H1 (cell line): ENCODE results near the gene FMR1. TPM values are rescaled to one million over a fixed set of nuclear protein-coding genes. Genes with fewer than 3 reads are reported as not detected.
A peak's percentile ranks its signal among the peaks of the same experiment; 100 is the strongest.

Experiments used
- CTCF ChIA-PET: fragments of 300-600 bp; sonication (Branson Sonifier 250); formaldehyde crosslinking; loops from one replicate; lab custom pipeline; 2021; ENCODE audit not compliant: partially characterized antibody; lab: Charles Lee
- POLR2A ChIA-PET: fragments of 300-600 bp; sonication (Branson Sonifier 250); formaldehyde crosslinking; loops from one replicate; lab custom pipeline; 2021; ENCODE audit warnings: inconsistent platforms; ENCODE audit not compliant: partially characterized antibody; lab: Charles Lee
- DNase-seq, 2 experiments: peaks; one replicate each; pipeline versions ENCODE4 v3.0.0 to v3.0.0-alpha.2; 2010 to 2022; ENCODE audit warnings: low spot score in 2 of 2, low read depth in 1 of 2, mixed read lengths in 1 of 2
- FAIRE-seq: peaks from 2 replicates; lab custom pipeline; 2011; peaks lifted over from hg19 to GRCh38; lab: Jason Lieb, UNC
- H2AFZ ChIP-seq: 2 replicates; pipeline ENCODE4 v1.8.1; 2012; ENCODE audit warnings: low read length, inconsistent platforms
- H2AK5ac ChIP-seq: 2 replicates; pipeline ENCODE4 v1.6.1; 2013; ENCODE audit warnings: low read depth, low read length
- H2BK120ac ChIP-seq: replicated peaks from 2 replicates; pipeline ENCODE3; 2013; ENCODE audit warnings: low read depth, low read length, inconsistent platforms
- H2BK12ac ChIP-seq: 2 replicates; pipeline ENCODE4 v1.6.1; 2013; ENCODE audit warnings: low read depth, low read length
- H2BK15ac ChIP-seq: 2 replicates; pipeline ENCODE4 v1.6.1; 2013; ENCODE audit warnings: low read length
- H2BK20ac ChIP-seq: 2 replicates; pipeline ENCODE4 v1.6.1; 2013; ENCODE audit warnings: low read length
- H2BK5ac ChIP-seq: 2 replicates; pipeline ENCODE4 v1.6.1; 2013; ENCODE audit warnings: low read depth, low read length
- H3K14ac ChIP-seq: 2 replicates; pipeline ENCODE4 v1.6.1; 2013; ENCODE audit warnings: inconsistent platforms; ENCODE audit not compliant: insufficient read length
- H3K18ac ChIP-seq: 2 replicates; pipeline ENCODE4 v1.6.1; 2013; ENCODE audit warnings: low read length; ENCODE audit errors: extremely low read depth
- H3K23ac ChIP-seq: 2 replicates; pipeline ENCODE4 v1.6.1; 2013; ENCODE audit warnings: inconsistent platforms; ENCODE audit not compliant: insufficient read length
- H3K23me2 ChIP-seq: 2 replicates; pipeline ENCODE4 v1.6.1; 2013; ENCODE audit warnings: low read depth, low read length
- H3K27ac ChIP-seq: 2 replicates; pipeline ENCODE4 v1.6.1; 2011; ENCODE audit warnings: low read depth, low read length, inconsistent platforms
- H3K27me3 ChIP-seq, 4 experiments: replicated peaks in 1 of 4; 1 replicate in 1 of 4; 2 replicates in 3 of 4; pipeline versions ENCODE4 v1.6.1 to v1.8.1; 2011 to 2013; ENCODE audit warnings: low read length in 3 of 4, mild to moderate bottlenecking in 3 of 4, inconsistent platforms in 2 of 4, mixed read lengths in 2 of 4, moderate library complexity in 1 of 4; ENCODE audit not compliant: control insufficient read depth in 3 of 4, insufficient read depth in 3 of 4; ENCODE audit errors: extremely low read depth in 1 of 4
- H3K36me3 ChIP-seq, 4 experiments: 2 replicates each; pipeline versions ENCODE4 v1.6.1 to v1.8.1; 2011 to 2013; ENCODE audit warnings: mild to moderate bottlenecking in 4 of 4, low read length in 3 of 4, moderate library complexity in 2 of 4, control low read depth in 1 of 4, inconsistent platforms in 1 of 4; ENCODE audit not compliant: insufficient read depth in 4 of 4, control insufficient read depth in 2 of 4
- H3K4ac ChIP-seq: replicated peaks from 2 replicates; pipeline ENCODE3; 2013; ENCODE audit warnings: low read length, low read depth, mixed read lengths, inconsistent platforms; ENCODE audit not compliant: insufficient read length
- H3K4me1 ChIP-seq, 4 experiments: replicated peaks in 1 of 4; 1 replicate in 1 of 4; 2 replicates in 3 of 4; pipeline versions ENCODE4 v1.6.1 to v1.8.1; 2011 to 2013; ENCODE audit warnings: low read length in 3 of 4, inconsistent platforms in 2 of 4, mixed read lengths in 1 of 4; ENCODE audit not compliant: insufficient read depth in 4 of 4, control insufficient read depth in 3 of 4
- H3K4me2 ChIP-seq, 2 experiments: 2 replicates each; pipeline versions ENCODE4 v1.6.1 to v1.8.1; 2011 to 2013; ENCODE audit warnings: low read depth in 2 of 2, low read length in 2 of 2, control low read depth in 1 of 2, inconsistent platforms in 1 of 2, mild to moderate bottlenecking in 1 of 2; ENCODE audit not compliant: insufficient read depth in 1 of 2
- H3K4me3 ChIP-seq, 4 experiments: fragments of 200-600, 300-600 bp in 1 of 4; sonication (generic), shearing (Covaris generic), sonication (Bioruptor Twin) in 1 of 4; 2 replicates each; pipeline versions ENCODE4 v1.5.1 to v1.8.1; 2011 to 2016; ENCODE audit warnings: low read length in 4 of 4, low read depth in 3 of 4, control low read depth in 2 of 4, inconsistent platforms in 2 of 4, mild to moderate bottlenecking in 2 of 4, mixed read lengths in 1 of 4, moderate library complexity in 1 of 4; ENCODE audit not compliant: insufficient read depth in 2 of 4; ENCODE audit errors: extremely low read depth in 1 of 4
- H3K56ac ChIP-seq: replicated peaks from 2 replicates; pipeline ENCODE3; 2013; ENCODE audit warnings: low read depth, mild to moderate bottlenecking, mixed read lengths, low read length, inconsistent platforms; ENCODE audit not compliant: insufficient read length
- H3K79me1 ChIP-seq: 2 replicates; pipeline ENCODE4 v1.6.1; 2013; ENCODE audit warnings: low read depth, low read length, control low read depth
- H3K79me2 ChIP-seq, 2 experiments: 2 replicates each; pipeline versions ENCODE4 v1.6.1 to v1.8.1; 2012 to 2013; ENCODE audit warnings: low read length in 2 of 2, mild to moderate bottlenecking in 2 of 2, inconsistent platforms in 1 of 2; ENCODE audit not compliant: insufficient read depth in 2 of 2, control insufficient read depth in 1 of 2
- H3K9ac ChIP-seq, 4 experiments: replicated peaks in 1 of 4; 1 replicate in 1 of 4; 2 replicates in 3 of 4; pipeline versions ENCODE4 v1.6.1 to v1.8.1; 2011 to 2013; ENCODE audit warnings: low read depth in 3 of 4, low read length in 3 of 4, control low read depth in 2 of 4, mild to moderate bottlenecking in 2 of 4, moderate library complexity in 2 of 4, inconsistent platforms in 1 of 4; ENCODE audit errors: extremely low read depth in 1 of 4
- H3K9me3 ChIP-seq, 2 experiments: 2 replicates each; pipeline versions ENCODE4 v1.6.1 to v1.8.1; 2012 to 2013; ENCODE audit warnings: mild to moderate bottlenecking in 2 of 2, moderate library complexity in 2 of 2, control low read depth in 1 of 2, inconsistent platforms in 1 of 2, low read depth in 1 of 2, low read length in 1 of 2, mixed read lengths in 1 of 2; ENCODE audit not compliant: insufficient read depth in 2 of 2
- H4K20me1 ChIP-seq, 2 experiments: replicated peaks in 1 of 2; 2 replicates each; pipeline versions ENCODE3 to v1.8.1; 2011 to 2013; ENCODE audit warnings: inconsistent platforms in 2 of 2, low read length in 2 of 2, mild to moderate bottlenecking in 1 of 2; ENCODE audit not compliant: insufficient read depth in 2 of 2, control insufficient read depth in 1 of 2
- H4K5ac ChIP-seq: 2 replicates; pipeline ENCODE4 v1.6.1; 2013; ENCODE audit warnings: low read length, low read depth, mixed read lengths, inconsistent platforms; ENCODE audit not compliant: insufficient read length
- H4K8ac ChIP-seq: 2 replicates; pipeline ENCODE4 v1.8.0; 2013; ENCODE audit warnings: mild to moderate bottlenecking, moderate library complexity, low read length, inconsistent platforms; ENCODE audit not compliant: insufficient read depth; ENCODE audit errors: extremely low read depth
- H4K91ac ChIP-seq: replicated peaks from 2 replicates; pipeline ENCODE3; 2013; ENCODE audit warnings: low read length, mixed read lengths, inconsistent platforms; ENCODE audit not compliant: insufficient read length
- NANOG ChIP-seq: IDR thresholded peaks from 2 replicates; pipeline ENCODE4 v1.6.1; 2011; ENCODE audit warnings: low read length, low read depth, mild to moderate bottlenecking, inconsistent platforms; ENCODE audit not compliant: insufficient read depth, poor library complexity, severe bottlenecking
- SIX5 ChIP-seq: IDR thresholded peaks from 2 replicates; pipeline ENCODE4 v1.6.1; 2011; ENCODE audit warnings: mild to moderate bottlenecking, low read depth, low read length
- USF2 ChIP-seq: IDR thresholded peaks from 2 replicates; pipeline ENCODE4 v1.6.1; 2011; ENCODE audit warnings: low read length, improper control_type of control experiment
- WGBS, 2 experiments: shearing (Covaris generic) in 1 of 2; methylation state at CpG; one replicate each; pipeline versions ENCODE4 v1.1.6 to v1.1.7; 2013 to 2015; ENCODE audit warnings: low lambda C conversion rate in 2 of 2, mixed read lengths in 2 of 2, inconsistent platforms in 1 of 2, low coverage in 1 of 2, missing lambda C conversion rate in 1 of 2; ENCODE audit not compliant: insufficient replicate concordance in 2 of 2, insufficient coverage in 1 of 2, insufficient read length in 1 of 2; ENCODE audit errors: extremely low coverage in 1 of 2, missing lambda C conversion rate in 1 of 2; 5-methylcytosine and 5-hydroxymethylcytosine counted together
- long read RNA-seq, 2 experiments: library from RNA in 1 of 2; library from capped mRNA in 1 of 2; stranded (forward); transcript quantifications; one replicate each; pipeline ENCODE4 v2.0.0, GENCODE V29; 2021; ENCODE audit warnings: inconsistent platforms in 1 of 2
- polyA minus RNA-seq, 3 experiments: library from RNA; depleted of rRNA, polyadenylated mRNA; stranded (reverse); fragments of >200 nt; gene quantifications; 1 replicate in 2 of 3; 2 replicates in 1 of 3; pipeline ENCODE4 v1.2.3, GENCODE V29; 2011
- polyA plus RNA-seq, 7 experiments: library from polyadenylated mRNA; depleted of rRNA in 3 of 7; stranded (reverse) in 5 of 7; unstranded in 2 of 7; fragments of >200 nt in 5 of 7; fragments of 200-250 nt in 2 of 7; gene quantifications; 1 replicate in 5 of 7; 2 replicates in 1 of 7; 4 replicates in 1 of 7; pipeline versions ENCODE4 v1.2.1 to v1.2.3, GENCODE V29; 2011 to 2013; ENCODE audit warnings: missing spikeins in 2 of 7, mixed read lengths in 2 of 7
- total RNA-seq: library from RNA; stranded (reverse); fragmentation: NEBNext Ultra II Directional; extraction: Animal tissue kit (Norgen Biotek cat#: 25700); gene quantifications from 2 replicates; pipeline ENCODE4 v1.2.1, GENCODE V29; 2021

Gene FMR1
- total RNA-seq = 43.6 and 49.4 TPM in 2 replicates
- 10.8 and 15.2 TPM in 2 replicates for polyA plus RNA-seq (2011; rRNA removed)
- polyA plus RNA-seq (2011; cell fraction: cytosol; rRNA removed) = 22.8 TPM
- polyA plus RNA-seq (2011; cell fraction: nucleus; rRNA removed) = 21.4 TPM
- polyA plus RNA-seq (2012, experiment 1 of 2) = 33.8 to 51.8 TPM (median 42.0 TPM) in 4 replicates
- 2.9 TPM for polyA plus RNA-seq (2012, experiment 2 of 2)
- 31.5 TPM for polyA plus RNA-seq (2013, experiment 1 of 2)
- 28.9 TPM for polyA plus RNA-seq (2013, experiment 2 of 2)
- 21.2 and 37.4 TPM in 2 replicates for polyA minus RNA-seq (2011; rRNA and poly(A)+ RNA removed)
- polyA minus RNA-seq (2011; cell fraction: cytosol; rRNA and poly(A)+ RNA removed) = 23.8 TPM
- polyA minus RNA-seq (2011; cell fraction: nucleus; rRNA and poly(A)+ RNA removed) = 55.2 TPM
- long read RNA-seq, experiment 1, partial matches to known transcripts = 1 of 9 reads
- long read RNA-seq, experiment 1, other reads (novel, unspliced or antisense) = 7 of 9 reads
- long read RNA-seq, experiment 2, full-length matches to known transcripts = 1 of 15 reads
- long read RNA-seq, experiment 2, partial matches to known transcripts = 11 of 15 reads
- long read RNA-seq, experiment 2, other reads (novel, unspliced or antisense) = 3 of 15 reads

GRCh38 chrX:147911192-147912022 lies at the start of gene FMR1:
FMR1 (plus strand) TSS chrX:147911919; CDS start chrX:147912180, 261 bp downstream.
- DNase-seq (peak; percentile 61 to 85), FAIRE-seq (peak; percentile 48)
- H3K9me3 ChIP-seq = no peaks in the 10 kb centered on the region
- H3K56ac ChIP-seq = peak within 1 kb of the TSS; percentile 53
- no peaks in the 10 kb centered on the region for H3K36me3 ChIP-seq
- peak within 1 kb of the TSS; percentile 72 to 92 (median 82) for H3K9ac ChIP-seq
- H3K18ac ChIP-seq = no peak within 1 kb of the TSS; the same call in 1 of the 2 replicates
- H4K20me1 ChIP-seq = peaks cover 0 to 2% of the 10 kb centered on the region in 2 experiments
- H2BK15ac ChIP-seq = no peak within 1 kb of the TSS
- peaks cover 0 to 42% of the 10 kb centered on the region in 2 experiments; a peak in 2 of 4 replicates for H3K79me2 ChIP-seq
- H3K23ac ChIP-seq = no peak within 1 kb of the TSS
- peaks cover 0 to 6% (median 2%) of the 10 kb centered on the region in 4 experiments; a peak in 2 of 7 replicates for H3K4me1 ChIP-seq
- CTCF ChIA-PET = interaction anchor here (1.0 kb wide), 1 partner anchor 58 kb away, joined by 5 read pairs; no protein-coding TSS in a partner anchor
- H2BK20ac ChIP-seq = no peak within 1 kb of the TSS
- H4K5ac ChIP-seq = peak within 1 kb of the TSS; percentile 52
- peak within 1 kb of the TSS; percentile 62 to 74 for H3K4me2 ChIP-seq
- H3K79me1 ChIP-seq = no peaks in the 10 kb centered on the region
- peak within 1 kb of the TSS; percentile 77; the same call in 1 of the 2 replicates for H2BK12ac ChIP-seq
- H4K8ac ChIP-seq = peak within 1 kb of the TSS; percentile 98
- H4K91ac ChIP-seq = peak within 1 kb of the TSS; percentile 40
- no peak within 1 kb of the TSS; the same call in 1 of the 2 replicates for H2AFZ ChIP-seq
- no peaks in the 10 kb centered on the region for H3K23me2 ChIP-seq
- peak within 1 kb of the TSS; percentile 44; the same call in 1 of the 2 replicates for H2BK5ac ChIP-seq
- peak within 1 kb of the TSS; percentile 69 to 88 (median 80) for H3K4me3 ChIP-seq
- H3K27me3 ChIP-seq = peaks cover 0 to 4% (median 2%) of the 10 kb centered on the region in 4 experiments; a peak in 3 of 7 replicates
- H2BK120ac ChIP-seq = no peak within 1 kb of the TSS
- 24% methylated on average over 25 of the region's 66 CpGs; no CpG with 5 or more reads in 1 of the 2 experiments for WGBS, 2 experiments
- H3K27ac ChIP-seq = peak within 1 kb of the TSS; percentile 85
- no peak within 1 kb of the TSS; the same call in 1 of the 2 replicates for H2AK5ac ChIP-seq
- H3K4ac ChIP-seq = no peak within 1 kb of the TSS
- POLR2A ChIA-PET = interaction anchor here (1.0 kb wide), 1 partner anchor 9 kb away, joined by 4 read pairs; no protein-coding TSS in a partner anchor
- H3K14ac ChIP-seq = no peak within 1 kb of the TSS
- TF ChIP-seq SIX5 = no peak
- peak; percentile 87 for TF ChIP-seq USF2
- TF ChIP-seq NANOG = no peak
